OCI-LY3 (cell line): Measurements from ENCODE around the gene OAF.

Experiments
- H2AFZ ChIP-seq: fragments of 200-600, 300-600 bp; shearing (Covaris generic); 2 replicates; pipeline ENCODE4 v1.6.0; 2014; ENCODE audit warnings: antibody characterized with exemption, low read depth, low read length
- H3K27ac ChIP-seq: fragments of 200-600, 300-600 bp; sonication (generic); 2 replicates; pipeline ENCODE4 v1.5.1; 2014; ENCODE audit warnings: mild to moderate bottlenecking, low read length, moderate library complexity, mixed read lengths
- H3K27me3 ChIP-seq: fragments of 200-600, 300-600 bp; sonication (generic); 2 replicates; pipeline ENCODE4 v1.6.1; 2014; ENCODE audit warnings: low read depth, low read length, mixed read lengths
- H3K36me3 ChIP-seq: fragments of 200-600, 300-600 bp; sonication (generic); replicated peaks from 2 replicates; pipeline ENCODE3; 2014; ENCODE audit warnings: low read depth, low read length, mixed read lengths
- H3K4me1 ChIP-seq: fragments of 300-600, 200-600 bp; sonication (generic); 2 replicates; pipeline ENCODE4 v1.6.1; 2014; ENCODE audit warnings: low read length, mixed read lengths
- H3K4me2 ChIP-seq: fragments of 200-600, 300-600 bp; sonication (generic); 2 replicates; pipeline ENCODE4 v1.6.1; 2014; ENCODE audit warnings: low read length, mixed read lengths
- H3K4me3 ChIP-seq: fragments of 300-600, 200-600 bp; sonication (generic); 2 replicates; pipeline ENCODE4 v1.5.1; 2014; ENCODE audit warnings: antibody characterized with exemption, mild to moderate bottlenecking, low read length, moderate library complexity
- H3K79me2 ChIP-seq: fragments of 300-600, 200-600 bp; shearing (Covaris generic); 2 replicates; pipeline ENCODE4 v1.6.1; 2014; ENCODE audit warnings: mild to moderate bottlenecking, low read length, mixed read lengths
- H3K9ac ChIP-seq: fragments of 300-600, 200-600 bp; shearing (Covaris generic); 2 replicates; pipeline ENCODE4 v1.6.0; 2014; ENCODE audit warnings: mild to moderate bottlenecking, low read length, moderate library complexity
- H3K9me3 ChIP-seq: fragments of 200-600, 300-600 bp; shearing (Covaris generic); 2 replicates; pipeline ENCODE4 v1.6.1; 2014; ENCODE audit warnings: low read length, mixed read lengths; ENCODE audit not compliant: insufficient read depth
- H4K20me1 ChIP-seq: fragments of 200-600, 300-600 bp; sonication (generic); 2 replicates; pipeline ENCODE4 v1.6.1; 2016; ENCODE audit warnings: low read length, mixed read lengths; ENCODE audit not compliant: insufficient read depth
- EZH2phosphoT487 ChIP-seq: fragments of 200-600 bp; shearing (Covaris generic); IDR thresholded peaks from 2 replicates; pipeline ENCODE4 v1.6.1; 2018; ENCODE audit warnings: antibody characterized with exemption, mixed run types, low read depth
- TF ChIP-seq, protein P1 (sequence below): fragments of 200-600, 300-600 bp; sonication (generic); IDR thresholded peaks from 2 replicates; pipeline ENCODE4 v1.5.1; 2014; ENCODE audit warnings: antibody characterized with exemption, low read length, low read depth

OAF gene

DNA sequence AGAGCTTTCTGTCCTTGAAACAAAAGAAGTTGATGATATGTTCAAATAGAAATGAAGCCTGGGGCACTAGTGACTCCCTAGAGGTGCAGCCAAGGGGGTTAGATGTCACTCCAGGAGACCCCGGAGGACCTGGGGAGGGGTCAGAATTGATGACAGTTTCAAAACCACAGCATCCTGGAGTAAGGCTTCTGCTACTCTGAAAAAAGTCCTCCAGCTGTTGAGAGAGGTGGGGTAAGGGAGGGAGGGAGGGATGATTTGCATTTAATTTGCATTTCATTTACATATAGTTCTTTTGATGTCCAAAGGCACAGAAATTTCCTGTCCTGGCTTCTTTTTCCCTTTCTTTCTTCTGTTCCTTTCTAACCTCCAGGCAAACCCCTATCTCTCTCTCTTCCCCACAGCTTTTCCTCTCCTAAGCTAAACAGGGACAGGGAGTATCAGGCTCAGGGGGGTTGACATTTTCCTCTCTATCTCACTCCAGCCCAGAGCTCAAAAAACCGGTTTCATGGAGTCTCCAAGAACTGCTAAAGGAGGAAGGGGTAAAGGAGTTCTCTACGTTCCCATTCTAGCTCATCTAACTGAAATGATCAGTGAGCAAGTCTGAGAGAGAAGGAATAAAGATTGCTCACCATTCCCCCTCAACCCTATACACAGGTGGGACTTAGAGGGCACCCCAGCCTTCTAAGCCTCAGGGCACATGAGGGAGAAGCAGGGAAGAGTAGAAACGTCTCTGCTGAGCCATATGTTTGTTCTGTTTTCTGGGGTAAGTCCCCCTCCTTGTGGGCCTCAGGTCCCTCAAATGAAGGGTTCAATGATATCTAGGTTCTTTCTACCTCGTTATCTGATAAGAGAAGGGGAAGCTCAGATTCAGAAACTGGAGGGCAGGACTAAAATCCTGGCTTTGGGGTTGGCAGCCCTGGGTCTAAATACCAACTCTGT is 25.6 kb downstream of the OAF start:
- 0 out of 2 replicates have a peak, but pooled peaks cover 4% of the 10 kb centered on the region for H4K20me1 ChIP-seq
- H3K9ac ChIP-seq = no peak overlapping the region
- H3K4me2 ChIP-seq = no peak overlapping the region
- H3K9me3 ChIP-seq = no peaks in the 10 kb centered on the region
- no peak overlapping the region for H3K27ac ChIP-seq
- H2AFZ ChIP-seq = no peak overlapping the region
- H3K36me3 ChIP-seq = no peaks in the 10 kb centered on the region
- peaks cover 63% of the 10 kb centered on the region for H3K27me3 ChIP-seq
- TF ChIP-seq, protein P1, sequence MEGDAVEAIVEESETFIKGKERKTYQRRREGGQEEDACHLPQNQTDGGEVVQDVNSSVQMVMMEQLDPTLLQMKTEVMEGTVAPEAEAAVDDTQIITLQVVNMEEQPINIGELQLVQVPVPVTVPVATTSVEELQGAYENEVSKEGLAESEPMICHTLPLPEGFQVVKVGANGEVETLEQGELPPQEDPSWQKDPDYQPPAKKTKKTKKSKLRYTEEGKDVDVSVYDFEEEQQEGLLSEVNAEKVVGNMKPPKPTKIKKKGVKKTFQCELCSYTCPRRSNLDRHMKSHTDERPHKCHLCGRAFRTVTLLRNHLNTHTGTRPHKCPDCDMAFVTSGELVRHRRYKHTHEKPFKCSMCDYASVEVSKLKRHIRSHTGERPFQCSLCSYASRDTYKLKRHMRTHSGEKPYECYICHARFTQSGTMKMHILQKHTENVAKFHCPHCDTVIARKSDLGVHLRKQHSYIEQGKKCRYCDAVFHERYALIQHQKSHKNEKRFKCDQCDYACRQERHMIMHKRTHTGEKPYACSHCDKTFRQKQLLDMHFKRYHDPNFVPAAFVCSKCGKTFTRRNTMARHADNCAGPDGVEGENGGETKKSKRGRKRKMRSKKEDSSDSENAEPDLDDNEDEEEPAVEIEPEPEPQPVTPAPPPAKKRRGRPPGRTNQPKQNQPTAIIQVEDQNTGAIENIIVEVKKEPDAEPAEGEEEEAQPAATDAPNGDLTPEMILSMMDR = no peak
- TF ChIP-seq EZH2phosphoT487 = no peak
- no peak overlapping the region for H3K4me3 ChIP-seq
- no peaks in the 10 kb centered on the region for H3K79me2 ChIP-seq
- no peaks in the 10 kb centered on the region for H3K4me1 ChIP-seq

DNA sequence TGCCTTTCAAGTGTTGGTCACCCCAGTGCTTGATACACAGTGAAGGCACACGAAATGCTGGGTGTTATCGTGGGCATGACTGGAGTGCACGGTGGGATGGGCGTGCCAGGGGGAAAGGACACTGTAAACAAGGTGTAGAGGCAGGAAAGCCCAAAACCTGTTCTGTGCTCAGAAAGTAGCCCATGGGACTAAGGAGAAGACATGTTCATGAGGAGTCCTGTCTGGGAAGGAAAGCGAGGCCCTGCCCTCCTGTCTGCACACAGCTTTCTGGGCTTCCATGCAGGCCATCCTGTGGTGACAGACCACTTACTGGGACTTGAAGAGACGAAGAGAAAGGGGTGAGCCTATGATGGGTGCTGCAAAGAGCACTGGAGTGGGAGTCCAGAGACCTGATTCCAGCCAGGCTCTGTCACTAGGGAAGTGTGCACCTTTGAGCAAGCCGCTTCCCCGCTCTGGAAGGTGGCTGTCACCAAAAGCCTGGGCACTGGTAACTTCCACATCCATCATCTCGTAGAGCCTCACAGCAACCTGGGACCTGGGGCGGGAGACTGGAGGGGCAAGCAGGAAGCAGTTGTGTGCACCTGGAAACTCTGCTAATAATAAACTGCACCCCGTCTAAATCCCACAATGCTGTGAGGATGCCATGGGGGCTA is 28.3 kb downstream of the OAF start:
- 0 out of 2 replicates have a peak, but pooled peaks cover 4% of the 10 kb centered on the region for H4K20me1 ChIP-seq
- no peak overlapping the region for H2AFZ ChIP-seq
- H3K4me3 ChIP-seq = no peak overlapping the region
- no peak overlapping the region for H3K27ac ChIP-seq
- no peak for TF ChIP-seq EZH2phosphoT487
- TF ChIP-seq, protein P1 = no peak
- H3K36me3 ChIP-seq = no peaks in the 10 kb centered on the region
- H3K9ac ChIP-seq = no peak overlapping the region
- no peaks in the 10 kb centered on the region for H3K79me2 ChIP-seq
- no peaks in the 10 kb centered on the region for H3K9me3 ChIP-seq
- H3K27me3 ChIP-seq = peaks cover 62% of the 10 kb centered on the region
- H3K4me2 ChIP-seq = no peak overlapping the region
- H3K4me1 ChIP-seq = no peaks in the 10 kb centered on the region

DNA sequence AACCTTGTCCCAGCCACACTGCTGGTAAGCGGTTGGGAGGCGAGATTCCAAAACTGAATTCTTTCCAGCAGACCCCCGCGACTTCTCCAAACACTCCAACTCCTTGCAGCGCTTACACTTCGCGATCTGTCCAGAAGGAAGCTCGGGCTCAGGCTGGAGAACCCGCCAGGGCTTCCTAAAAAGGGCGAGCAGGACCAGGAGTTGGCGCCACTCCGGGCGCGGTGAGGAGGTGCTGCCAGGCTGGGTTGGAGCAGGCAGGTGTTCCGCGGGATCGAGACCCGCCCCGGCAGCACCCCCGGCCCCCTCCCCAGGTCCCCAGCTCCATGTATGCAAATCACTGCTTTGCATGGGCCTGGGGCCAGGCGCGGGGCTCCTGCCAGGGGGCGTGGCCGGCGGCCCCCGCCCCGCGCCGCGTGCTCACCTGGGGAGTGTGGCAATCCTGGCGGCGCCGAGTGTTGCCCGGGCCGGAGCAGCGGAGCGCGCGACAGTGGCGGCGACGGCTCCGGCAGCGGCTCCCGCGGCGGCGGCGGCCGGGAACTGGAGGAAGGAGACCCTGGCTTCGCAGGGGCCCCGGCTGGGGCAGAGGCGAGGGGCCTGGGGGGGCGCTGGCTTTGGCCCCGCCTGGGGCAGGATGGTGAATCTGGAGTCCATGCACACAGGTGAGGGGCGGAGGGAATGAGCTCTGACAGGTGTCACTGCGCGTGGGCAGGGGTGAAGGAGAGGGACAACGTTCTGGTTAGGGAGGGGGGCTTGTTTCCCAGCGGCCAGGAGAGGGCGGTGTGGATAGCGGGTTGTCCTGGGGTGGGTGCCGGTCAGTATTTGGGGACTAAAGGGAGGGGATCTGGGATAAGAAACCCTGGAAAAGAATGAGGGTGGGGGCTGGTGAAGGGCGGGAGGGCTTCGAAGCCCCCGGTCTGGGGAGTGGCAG is 29.1 kb downstream of the OAF start, which contains the start of gene POU2F3:
POU2F3 (plus strand) TSS at position 428 of the 928 bp plus-strand sequence; CDS start at position 632, 204 bp downstream.
- H3K27me3 ChIP-seq = peaks cover 64% of the 10 kb centered on the region
- no peak for TF ChIP-seq EZH2phosphoT487
- TF ChIP-seq, protein P1 = no peak; the same call in 1 of the 2 replicates
- H3K36me3 ChIP-seq = no peaks in the 10 kb centered on the region
- no peaks in the 10 kb centered on the region for H3K4me1 ChIP-seq
- H3K27ac ChIP-seq = no peak within 1 kb of the TSS
- no peaks in the 10 kb centered on the region for H3K79me2 ChIP-seq
- no peak within 1 kb of the TSS for H3K4me3 ChIP-seq
- H3K9me3 ChIP-seq = no peaks in the 10 kb centered on the region
- H3K9ac ChIP-seq = no peak within 1 kb of the TSS
- no peak within 1 kb of the TSS for H3K4me2 ChIP-seq
- no peaks in the 10 kb centered on the region for H4K20me1 ChIP-seq
- no peak within 1 kb of the TSS for H2AFZ ChIP-seq
